GM12891 (cell line): Measurements from ENCODE around the gene VWA7.

ENCODE experiments used
- PAX5 ChIP-seq: IDR thresholded peaks from 2 replicates; pipeline ENCODE4 v1.6.1; 2011; ENCODE audit warnings: low read length, moderate library complexity, mild to moderate bottlenecking; ENCODE audit not compliant: insufficient read depth, severe bottlenecking
- POLR2A ChIP-seq: IDR thresholded peaks from 2 replicates; pipeline ENCODE4 v1.6.1; 2011; ENCODE audit warnings: low read depth, low read length, control low read depth
- POLR2AphosphoS5 ChIP-seq: IDR thresholded peaks from 2 replicates; pipeline ENCODE4 v1.6.1; 2011; ENCODE audit warnings: low read depth, low read length, control low read depth
- SPI1 ChIP-seq: IDR thresholded peaks from 2 replicates; pipeline ENCODE4 v1.6.1; 2011; ENCODE audit warnings: low read depth, low read length, control low read depth
- TAF1 ChIP-seq: IDR thresholded peaks from 2 replicates; pipeline ENCODE4 v1.6.1; 2011; ENCODE audit warnings: low read depth, low read length, control low read depth

DNA sequence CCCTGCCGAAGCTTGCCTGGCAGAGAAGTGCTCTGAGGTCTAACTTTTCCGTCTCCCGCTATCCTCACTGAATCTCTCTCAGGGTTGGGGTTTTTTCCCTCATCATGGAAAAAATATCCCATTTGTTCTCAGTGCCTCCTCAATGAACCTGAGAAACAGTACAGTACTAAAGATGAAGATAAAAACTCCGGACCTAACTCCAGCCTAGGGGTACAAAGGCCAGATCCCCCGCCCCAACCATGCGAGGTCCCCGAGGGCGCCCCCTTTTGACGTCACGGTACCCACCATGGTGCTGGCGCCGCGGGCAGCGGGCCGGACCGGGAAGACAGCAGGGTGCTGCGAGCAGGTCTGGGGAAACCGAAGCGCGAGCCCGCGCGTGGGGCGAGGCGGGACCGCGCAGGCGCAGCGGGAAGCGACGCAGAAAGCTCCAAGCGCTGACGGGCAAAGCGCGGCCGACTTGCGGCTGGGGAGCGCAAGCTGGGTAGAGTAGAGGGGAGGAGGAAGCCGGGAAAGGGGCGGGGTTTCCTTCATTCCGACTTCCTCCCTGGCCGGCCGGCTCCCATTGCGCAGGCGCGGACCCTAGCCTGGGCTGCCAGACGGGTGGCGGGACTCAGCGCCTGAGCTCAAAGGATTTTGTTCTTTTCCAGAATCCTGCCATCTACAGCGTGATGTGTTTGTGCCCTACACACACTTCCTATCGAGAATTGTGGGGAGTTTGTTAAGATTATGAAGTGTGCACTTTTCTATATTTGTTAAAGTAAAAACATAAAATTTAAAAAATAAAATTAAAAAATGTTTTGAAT lies 29.5 kb upstream of the VWA7 start, which contains the start of gene LSM2:
- TF ChIP-seq POLR2AphosphoS5, result peak; percentile 92
- peak; percentile 91 for TF ChIP-seq POLR2A
- peak; percentile 67 for TF ChIP-seq TAF1
- peak; percentile 93 for TF ChIP-seq SPI1
- peak; percentile 7 for TF ChIP-seq PAX5
